OCI-LY3 (cell line): ENCODE measurements around the gene ARPC5L.

Experiments used
- EZH2phosphoT487 ChIP-seq: fragments of 200-600 bp; shearing (Covaris generic); IDR thresholded peaks from 2 replicates; pipeline ENCODE4 v1.6.1; 2018; ENCODE audit warnings: antibody characterized with exemption, mixed run types, low read depth
- TF ChIP-seq, protein P1 (sequence below): fragments of 200-600, 300-600 bp; sonication (generic); IDR thresholded peaks from 2 replicates; pipeline ENCODE4 v1.5.1; 2014; ENCODE audit warnings: antibody characterized with exemption, low read length, low read depth

DNA sequence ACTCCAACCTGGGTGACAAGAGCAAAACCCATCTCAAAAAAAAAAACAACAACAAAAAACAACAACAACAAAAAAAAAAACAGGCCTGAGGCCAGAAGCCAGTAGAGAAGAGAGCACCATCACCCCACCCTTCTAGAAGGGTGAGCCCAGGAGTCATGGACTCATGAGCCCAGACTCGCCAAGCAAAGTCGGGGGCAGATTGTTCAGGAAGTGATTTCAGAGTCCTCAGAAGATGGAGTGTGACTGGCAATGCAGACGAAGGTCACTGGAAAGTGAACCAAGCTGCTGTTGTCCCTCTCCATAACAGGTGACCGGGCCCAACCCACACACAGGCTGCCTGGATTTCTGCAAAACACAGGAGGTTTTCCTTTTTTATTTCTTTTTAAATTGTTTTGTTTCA lies 17.6 kb upstream of the ARPC5L start:
- TF ChIP-seq, protein P1, sequence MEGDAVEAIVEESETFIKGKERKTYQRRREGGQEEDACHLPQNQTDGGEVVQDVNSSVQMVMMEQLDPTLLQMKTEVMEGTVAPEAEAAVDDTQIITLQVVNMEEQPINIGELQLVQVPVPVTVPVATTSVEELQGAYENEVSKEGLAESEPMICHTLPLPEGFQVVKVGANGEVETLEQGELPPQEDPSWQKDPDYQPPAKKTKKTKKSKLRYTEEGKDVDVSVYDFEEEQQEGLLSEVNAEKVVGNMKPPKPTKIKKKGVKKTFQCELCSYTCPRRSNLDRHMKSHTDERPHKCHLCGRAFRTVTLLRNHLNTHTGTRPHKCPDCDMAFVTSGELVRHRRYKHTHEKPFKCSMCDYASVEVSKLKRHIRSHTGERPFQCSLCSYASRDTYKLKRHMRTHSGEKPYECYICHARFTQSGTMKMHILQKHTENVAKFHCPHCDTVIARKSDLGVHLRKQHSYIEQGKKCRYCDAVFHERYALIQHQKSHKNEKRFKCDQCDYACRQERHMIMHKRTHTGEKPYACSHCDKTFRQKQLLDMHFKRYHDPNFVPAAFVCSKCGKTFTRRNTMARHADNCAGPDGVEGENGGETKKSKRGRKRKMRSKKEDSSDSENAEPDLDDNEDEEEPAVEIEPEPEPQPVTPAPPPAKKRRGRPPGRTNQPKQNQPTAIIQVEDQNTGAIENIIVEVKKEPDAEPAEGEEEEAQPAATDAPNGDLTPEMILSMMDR: no peak
- no peak for TF ChIP-seq EZH2phosphoT487
